GM23338 (cell line): Measurements from ENCODE around the gene FSIP1. TPM values are rescaled to one million over a fixed set of nuclear protein-coding genes. Genes with fewer than 3 reads are reported as not detected.
A peak's percentile ranks its signal among the peaks of the same experiment; 100 is the strongest.

Experiments
- ATAC-seq: fragments of 200-7000 bp; cut with Tn5 transposase; 3 replicates; pipeline ENCODE4 v1.9.1; 2020
- DNase-seq: peaks from one replicate; pipeline ENCODE4 v3.0.0-alpha.2; 2015; ENCODE audit warnings: low spot score
- H2AFZ ChIP-seq: fragments of 200-600 bp; sonication (generic); 2 replicates; pipeline ENCODE4 v1.8.0; 2016; ENCODE audit warnings: antibody characterized with exemption, mild to moderate bottlenecking, moderate library complexity
- H3F3A ChIP-seq: fragments of 200-600 bp; sonication (generic); replicated peaks from 2 replicates; pipeline ENCODE4 v1.8.0; 2017; ENCODE audit warnings: antibody characterized with exemption, mixed run types, low read depth
- H3K27ac ChIP-seq: fragments of 200-600 bp; sonication (generic); 2 replicates; pipeline ENCODE4 v1.6.1; 2016; ENCODE audit warnings: low read depth
- H3K27me3 ChIP-seq: fragments of 200-600 bp; sonication (generic); 2 replicates; pipeline ENCODE4 v1.8.0; 2016; ENCODE audit warnings: mild to moderate bottlenecking, mixed run types, moderate library complexity; ENCODE audit not compliant: insufficient read depth
- H3K36me3 ChIP-seq: fragments of 200-600 bp; sonication (generic); 2 replicates; pipeline ENCODE4 v1.8.0; 2016; ENCODE audit warnings: mild to moderate bottlenecking; ENCODE audit not compliant: insufficient read depth
- H3K4me1 ChIP-seq: fragments of 200-600 bp; sonication (generic); 2 replicates; pipeline ENCODE4 v1.8.0; 2016; ENCODE audit warnings: mild to moderate bottlenecking, moderate library complexity; ENCODE audit not compliant: insufficient read depth
- H3K4me2 ChIP-seq: fragments of 200-600 bp; sonication (generic); 2 replicates; pipeline ENCODE4 v1.7.1; 2017; ENCODE audit warnings: mixed run types
- H3K4me3 ChIP-seq: fragments of 200-600 bp; sonication (generic); 2 replicates; pipeline ENCODE4 v1.6.1; 2016; ENCODE audit warnings: mixed run types
- H3K79me2 ChIP-seq: fragments of 200-600 bp; sonication (generic); replicated peaks from 2 replicates; pipeline ENCODE4 v1.8.0; 2017; ENCODE audit warnings: mild to moderate bottlenecking; ENCODE audit not compliant: insufficient read depth
- H3K9me2 ChIP-seq: fragments of 200-600 bp; sonication (generic); 2 replicates; pipeline ENCODE4 v1.8.0; 2017; ENCODE audit not compliant: insufficient read depth
- H4K20me1 ChIP-seq: fragments of 200-600 bp; sonication (generic); replicated peaks from 2 replicates; pipeline ENCODE4 v1.8.0; 2017; ENCODE audit warnings: mild to moderate bottlenecking; ENCODE audit not compliant: insufficient read depth
- H3K27ac Mint-ChIP-seq: 2 replicates; pipeline ENCODE4 v1.8.0; 2020; ENCODE audit warnings: inconsistent platforms, mild to moderate bottlenecking, moderate library complexity, mixed read lengths
- H3K27me3 Mint-ChIP-seq: 3 replicates; pipeline ENCODE4 v1.8.0; 2022; ENCODE audit warnings: low read depth, mild to moderate bottlenecking, moderate library complexity, mixed read lengths, inconsistent platforms; ENCODE audit not compliant: insufficient read depth, poor library complexity
- H3K36me3 Mint-ChIP-seq: 3 replicates; pipeline ENCODE4 v1.8.0; 2021; ENCODE audit warnings: low read depth, mild to moderate bottlenecking, inconsistent platforms, moderate library complexity, mixed read lengths
- H3K4me1 Mint-ChIP-seq: 3 replicates; pipeline ENCODE4 v1.8.0; 2020; ENCODE audit warnings: mild to moderate bottlenecking, inconsistent platforms, mixed read lengths
- H3K4me3 Mint-ChIP-seq: 3 replicates; pipeline ENCODE4 v1.8.0; 2021; ENCODE audit warnings: moderate library complexity, mild to moderate bottlenecking, inconsistent platforms, mixed read lengths
- H3K9me3 Mint-ChIP-seq: 3 replicates; pipeline ENCODE4 v1.8.0; 2020; ENCODE audit warnings: moderate library complexity, mild to moderate bottlenecking, inconsistent platforms, mixed read lengths
- CREB1 ChIP-seq: fragments of 250-450 bp; sonication (Bioruptor Pico); IDR thresholded peaks from 2 replicates; pipeline ENCODE4 v1.5.0; 2020; ENCODE audit warnings: low read depth, mild to moderate bottlenecking, moderate library complexity
- EZH2 ChIP-seq: fragments of 200-600 bp; sonication (generic); IDR thresholded peaks from one replicate; pipeline ENCODE4 v1.8.0; 2017; ENCODE audit warnings: antibody characterized with exemption, mild to moderate bottlenecking, low read depth; ENCODE audit not compliant: unreplicated experiment
- JUNB ChIP-seq: IDR thresholded peaks from one replicate; pipeline ENCODE4 v1.6.1; 2016; ENCODE audit warnings: antibody characterized with exemption; ENCODE audit not compliant: unreplicated experiment
- ZNF114 ChIP-seq: fragments of 250-450 bp; sonication (Bioruptor Pico); IDR thresholded peaks from 2 replicates; pipeline ENCODE4 v1.5.0; 2020; ENCODE audit warnings: mild to moderate bottlenecking, moderate library complexity
- ZNF331 ChIP-seq: fragments of 250-450 bp; sonication (Bioruptor Pico); IDR thresholded peaks from 2 replicates; pipeline ENCODE4 v1.5.0; 2020; ENCODE audit warnings: low read depth, mild to moderate bottlenecking, moderate library complexity
- polyA plus RNA-seq: library from polyadenylated mRNA; unstranded; fragments of >200 nt; fragmentation: Nextera tagmentation; extraction: Ambion mirVana; gene quantifications from 2 replicates; pipeline ENCODE4 v1.2.1, GENCODE V29; 2016
- total RNA-seq: library from RNA; depleted of rRNA; stranded (reverse); fragments of >200 nt; shearing (Covaris generic); gene quantifications from 2 replicates; pipeline ENCODE4 v1.2.3, GENCODE V29; 2014
- TF ChIP-seq, protein P1 (sequence below): fragments of 250-450 bp; sonication (Bioruptor Pico); IDR thresholded peaks from 2 replicates; pipeline ENCODE4 v1.5.0; 2020; ENCODE audit warnings: mild to moderate bottlenecking, moderate library complexity
- TF ChIP-seq, protein P2 (sequence below): IDR thresholded peaks from one replicate; pipeline ENCODE4 v1.6.1; 2018; ENCODE audit warnings: antibody characterized with exemption; ENCODE audit not compliant: unreplicated experiment
- TF ChIP-seq, protein P3 (sequence below), 2 experiments: fragments of 200-600 bp in 1 of 2; sonication (generic) in 1 of 2; conservative IDR thresholded peaks; 2 replicates each; pipeline versions ENCODE4 v1.5.1 to v1.6.1; 2016 to 2017; ENCODE audit warnings: antibody characterized with exemption in 2 of 2, low read depth in 2 of 2, mild to moderate bottlenecking in 2 of 2, moderate library complexity in 1 of 2

Gene FSIP1
- total and polyA plus RNA-seq, 2 experiments from 2014 or later: 0.92 to 2.1 TPM

GRCh38 chr15:39737196-39737550 is 45.5 kb downstream of the FSIP1 start (continued):
- TF ChIP-seq, protein P1, sequence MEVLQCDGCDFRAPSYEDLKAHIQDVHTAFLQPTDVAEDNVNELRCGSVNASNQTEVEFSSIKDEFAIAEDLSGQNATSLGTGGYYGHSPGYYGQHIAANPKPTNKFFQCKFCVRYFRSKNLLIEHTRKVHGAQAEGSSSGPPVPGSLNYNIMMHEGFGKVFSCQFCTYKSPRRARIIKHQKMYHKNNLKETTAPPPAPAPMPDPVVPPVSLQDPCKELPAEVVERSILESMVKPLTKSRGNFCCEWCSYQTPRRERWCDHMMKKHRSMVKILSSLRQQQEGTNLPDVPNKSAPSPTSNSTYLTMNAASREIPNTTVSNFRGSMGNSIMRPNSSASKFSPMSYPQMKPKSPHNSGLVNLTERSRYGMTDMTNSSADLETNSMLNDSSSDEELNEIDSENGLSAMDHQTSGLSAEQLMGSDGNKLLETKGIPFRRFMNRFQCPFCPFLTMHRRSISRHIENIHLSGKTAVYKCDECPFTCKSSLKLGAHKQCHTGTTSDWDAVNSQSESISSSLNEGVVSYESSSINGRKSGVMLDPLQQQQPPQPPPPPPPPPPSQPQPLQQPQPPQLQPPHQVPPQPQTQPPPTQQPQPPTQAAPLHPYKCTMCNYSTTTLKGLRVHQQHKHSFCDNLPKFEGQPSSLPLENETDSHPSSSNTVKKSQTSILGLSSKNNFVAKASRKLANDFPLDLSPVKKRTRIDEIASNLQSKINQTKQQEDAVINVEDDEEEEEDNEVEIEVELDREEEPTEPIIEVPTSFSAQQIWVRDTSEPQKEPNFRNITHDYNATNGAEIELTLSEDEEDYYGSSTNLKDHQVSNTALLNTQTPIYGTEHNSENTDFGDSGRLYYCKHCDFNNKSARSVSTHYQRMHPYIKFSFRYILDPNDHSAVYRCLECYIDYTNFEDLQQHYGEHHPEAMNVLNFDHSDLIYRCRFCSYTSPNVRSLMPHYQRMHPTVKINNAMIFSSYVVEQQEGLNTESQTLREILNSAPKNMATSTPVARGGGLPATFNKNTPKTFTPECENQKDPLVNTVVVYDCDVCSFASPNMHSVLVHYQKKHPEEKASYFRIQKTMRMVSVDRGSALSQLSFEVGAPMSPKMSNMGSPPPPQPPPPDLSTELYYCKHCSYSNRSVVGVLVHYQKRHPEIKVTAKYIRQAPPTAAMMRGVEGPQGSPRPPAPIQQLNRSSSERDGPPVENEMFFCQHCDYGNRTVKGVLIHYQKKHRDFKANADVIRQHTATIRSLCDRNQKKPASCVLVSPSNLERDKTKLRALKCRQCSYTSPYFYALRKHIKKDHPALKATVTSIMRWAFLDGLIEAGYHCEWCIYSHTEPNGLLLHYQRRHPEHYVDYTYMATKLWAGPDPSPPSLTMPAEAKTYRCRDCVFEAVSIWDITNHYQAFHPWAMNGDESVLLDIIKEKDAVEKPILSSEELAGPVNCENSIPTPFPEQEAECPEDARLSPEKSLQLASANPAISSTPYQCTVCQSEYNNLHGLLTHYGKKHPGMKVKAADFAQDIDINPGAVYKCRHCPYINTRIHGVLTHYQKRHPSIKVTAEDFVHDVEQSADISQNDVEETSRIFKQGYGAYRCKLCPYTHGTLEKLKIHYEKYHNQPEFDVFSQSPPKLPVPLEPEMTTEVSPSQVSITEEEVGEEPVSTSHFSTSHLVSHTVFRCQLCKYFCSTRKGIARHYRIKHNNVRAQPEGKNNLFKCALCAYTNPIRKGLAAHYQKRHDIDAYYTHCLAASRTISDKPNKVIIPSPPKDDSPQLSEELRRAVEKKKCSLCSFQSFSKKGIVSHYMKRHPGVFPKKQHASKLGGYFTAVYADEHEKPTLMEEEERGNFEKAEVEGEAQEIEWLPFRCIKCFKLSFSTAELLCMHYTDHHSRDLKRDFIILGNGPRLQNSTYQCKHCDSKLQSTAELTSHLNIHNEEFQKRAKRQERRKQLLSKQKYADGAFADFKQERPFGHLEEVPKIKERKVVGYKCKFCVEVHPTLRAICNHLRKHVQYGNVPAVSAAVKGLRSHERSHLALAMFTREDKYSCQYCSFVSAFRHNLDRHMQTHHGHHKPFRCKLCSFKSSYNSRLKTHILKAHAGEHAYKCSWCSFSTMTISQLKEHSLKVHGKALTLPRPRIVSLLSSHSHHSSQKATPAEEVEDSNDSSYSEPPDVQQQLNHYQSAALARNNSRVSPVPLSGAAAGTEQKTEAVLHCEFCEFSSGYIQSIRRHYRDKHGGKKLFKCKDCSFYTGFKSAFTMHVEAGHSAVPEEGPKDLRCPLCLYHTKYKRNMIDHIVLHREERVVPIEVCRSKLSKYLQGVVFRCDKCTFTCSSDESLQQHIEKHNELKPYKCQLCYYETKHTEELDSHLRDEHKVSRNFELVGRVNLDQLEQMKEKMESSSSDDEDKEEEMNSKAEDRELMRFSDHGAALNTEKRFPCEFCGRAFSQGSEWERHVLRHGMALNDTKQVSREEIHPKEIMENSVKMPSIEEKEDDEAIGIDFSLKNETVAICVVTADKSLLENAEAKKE (CRISPR knock-in tag): no peak
- TF ChIP-seq ZNF114 (CRISPR knock-in tag): no peak
- TF ChIP-seq, protein P2, sequence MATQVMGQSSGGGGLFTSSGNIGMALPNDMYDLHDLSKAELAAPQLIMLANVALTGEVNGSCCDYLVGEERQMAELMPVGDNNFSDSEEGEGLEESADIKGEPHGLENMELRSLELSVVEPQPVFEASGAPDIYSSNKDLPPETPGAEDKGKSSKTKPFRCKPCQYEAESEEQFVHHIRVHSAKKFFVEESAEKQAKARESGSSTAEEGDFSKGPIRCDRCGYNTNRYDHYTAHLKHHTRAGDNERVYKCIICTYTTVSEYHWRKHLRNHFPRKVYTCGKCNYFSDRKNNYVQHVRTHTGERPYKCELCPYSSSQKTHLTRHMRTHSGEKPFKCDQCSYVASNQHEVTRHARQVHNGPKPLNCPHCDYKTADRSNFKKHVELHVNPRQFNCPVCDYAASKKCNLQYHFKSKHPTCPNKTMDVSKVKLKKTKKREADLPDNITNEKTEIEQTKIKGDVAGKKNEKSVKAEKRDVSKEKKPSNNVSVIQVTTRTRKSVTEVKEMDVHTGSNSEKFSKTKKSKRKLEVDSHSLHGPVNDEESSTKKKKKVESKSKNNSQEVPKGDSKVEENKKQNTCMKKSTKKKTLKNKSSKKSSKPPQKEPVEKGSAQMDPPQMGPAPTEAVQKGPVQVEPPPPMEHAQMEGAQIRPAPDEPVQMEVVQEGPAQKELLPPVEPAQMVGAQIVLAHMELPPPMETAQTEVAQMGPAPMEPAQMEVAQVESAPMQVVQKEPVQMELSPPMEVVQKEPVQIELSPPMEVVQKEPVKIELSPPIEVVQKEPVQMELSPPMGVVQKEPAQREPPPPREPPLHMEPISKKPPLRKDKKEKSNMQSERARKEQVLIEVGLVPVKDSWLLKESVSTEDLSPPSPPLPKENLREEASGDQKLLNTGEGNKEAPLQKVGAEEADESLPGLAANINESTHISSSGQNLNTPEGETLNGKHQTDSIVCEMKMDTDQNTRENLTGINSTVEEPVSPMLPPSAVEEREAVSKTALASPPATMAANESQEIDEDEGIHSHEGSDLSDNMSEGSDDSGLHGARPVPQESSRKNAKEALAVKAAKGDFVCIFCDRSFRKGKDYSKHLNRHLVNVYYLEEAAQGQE: no peak

DNA sequence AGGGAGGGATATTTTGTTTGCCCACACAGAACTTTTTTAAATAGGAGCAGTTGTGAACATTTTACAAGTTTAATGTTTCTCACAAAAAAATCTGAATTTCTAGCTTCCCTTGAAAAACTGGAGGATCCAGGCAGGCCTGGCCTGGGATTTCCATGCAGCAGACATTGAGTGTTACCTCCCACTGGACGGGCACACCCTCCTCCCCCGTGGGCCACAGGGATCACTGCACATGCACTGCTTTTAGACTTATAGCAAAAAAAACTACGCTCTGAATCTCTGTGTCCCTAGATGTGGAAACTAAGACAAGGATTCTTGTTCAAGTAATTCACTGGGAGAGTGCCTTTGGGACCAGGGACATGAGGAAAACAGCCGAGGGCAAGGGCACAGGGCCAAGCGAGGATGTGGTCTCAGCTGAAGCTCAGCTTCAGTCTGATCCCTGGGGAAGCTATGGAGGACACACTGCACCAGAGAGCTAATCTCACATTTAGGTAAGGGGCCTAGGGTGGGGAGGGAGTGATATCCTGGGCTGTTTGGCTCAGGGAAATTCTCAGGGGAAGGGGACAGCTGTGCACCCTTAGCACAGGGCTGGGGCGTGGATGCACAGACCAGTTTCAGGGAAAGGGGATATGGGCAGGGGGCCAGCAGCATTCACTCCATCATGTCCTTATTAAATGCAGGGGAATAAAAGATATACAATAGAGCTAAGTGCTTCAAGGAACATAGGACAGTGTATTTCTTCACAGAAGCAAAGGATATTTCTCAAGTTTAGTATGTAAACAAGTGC is 46.0 kb downstream of the FSIP1 start:
- ATAC-seq (peak; percentile 50; the same call in 2 of the 3 replicates), DNase-seq (no peak)
- no peaks in the 10 kb centered on the region for H3K9me3 Mint-ChIP-seq
- Histone ChIP-seq H4K20me1 (no peaks in the 10 kb centered on the region), H3K27ac (no peak overlapping the region), H3K4me2 (no peak overlapping the region), H3K4me1 (no peaks in the 10 kb centered on the region), H3K4me3 (no peak overlapping the region), H3K36me3 (no peaks in the 10 kb centered on the region), H3K9me2 (no peaks in the 10 kb centered on the region), H3F3A (no peaks in the 10 kb centered on the region), H3K79me2 (no peaks in the 10 kb centered on the region), H3K27me3 (no peaks in the 10 kb centered on the region), H2AFZ (no peak overlapping the region)
- no peaks in the 10 kb centered on the region for H3K36me3 Mint-ChIP-seq
- no peaks in the 10 kb centered on the region for H3K27me3 Mint-ChIP-seq
- H3K4me1 Mint-ChIP-seq: no peaks in the 10 kb centered on the region
- no peak overlapping the region for H3K4me3 Mint-ChIP-seq
- no peak overlapping the region for H3K27ac Mint-ChIP-seq
- TF ChIP-seq ZNF331 (CRISPR knock-in tag) (no peak), ZNF114 (CRISPR knock-in tag) (no peak), JUNB (no peak), EZH2 (no peak), CREB1 (CRISPR knock-in tag) (no peak)
- TF ChIP-seq, protein P3, sequence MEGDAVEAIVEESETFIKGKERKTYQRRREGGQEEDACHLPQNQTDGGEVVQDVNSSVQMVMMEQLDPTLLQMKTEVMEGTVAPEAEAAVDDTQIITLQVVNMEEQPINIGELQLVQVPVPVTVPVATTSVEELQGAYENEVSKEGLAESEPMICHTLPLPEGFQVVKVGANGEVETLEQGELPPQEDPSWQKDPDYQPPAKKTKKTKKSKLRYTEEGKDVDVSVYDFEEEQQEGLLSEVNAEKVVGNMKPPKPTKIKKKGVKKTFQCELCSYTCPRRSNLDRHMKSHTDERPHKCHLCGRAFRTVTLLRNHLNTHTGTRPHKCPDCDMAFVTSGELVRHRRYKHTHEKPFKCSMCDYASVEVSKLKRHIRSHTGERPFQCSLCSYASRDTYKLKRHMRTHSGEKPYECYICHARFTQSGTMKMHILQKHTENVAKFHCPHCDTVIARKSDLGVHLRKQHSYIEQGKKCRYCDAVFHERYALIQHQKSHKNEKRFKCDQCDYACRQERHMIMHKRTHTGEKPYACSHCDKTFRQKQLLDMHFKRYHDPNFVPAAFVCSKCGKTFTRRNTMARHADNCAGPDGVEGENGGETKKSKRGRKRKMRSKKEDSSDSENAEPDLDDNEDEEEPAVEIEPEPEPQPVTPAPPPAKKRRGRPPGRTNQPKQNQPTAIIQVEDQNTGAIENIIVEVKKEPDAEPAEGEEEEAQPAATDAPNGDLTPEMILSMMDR (conservative IDR thresholded peaks at IDR 0.05; ENCODE audit: low read depth in 2 of 2): no peak
- TF ChIP-seq, protein P2: no peak
